AG10803 (cell line): ENCODE results near the gene GCSAML.

Source experiments
- DNase-seq: peaks from one replicate; pipeline ENCODE4 v3.0.0; 2010; ENCODE audit warnings: low read depth
- H3K4me3 ChIP-seq: 2 replicates; pipeline ENCODE4 v1.5.1; 2011; ENCODE audit warnings: mild to moderate bottlenecking, low read length, control low read depth
- CTCF ChIP-seq: conservative IDR thresholded peaks from 2 replicates; pipeline ENCODE4 v1.5.1; 2011; ENCODE audit warnings: mild to moderate bottlenecking, low read length, control low read depth, inconsistent platforms

The GCSAML gene

GRCh38 chr1:247613405-247613804 is 64.5 kb downstream of the GCSAML start:
- DNase-seq: no peak

GRCh38 chr1:247614625-247615024 is 65.7 kb downstream of the GCSAML start:
- no peak for DNase-seq
- no peak overlapping the region for H3K4me3 ChIP-seq
- no peak for TF ChIP-seq CTCF

More at GRCh38 chr1:247613405-247613804, 64.5 kb downstream of the GCSAML start:
- no peak overlapping the region for H3K4me3 ChIP-seq
- TF ChIP-seq CTCF: no peak
